HS-27A (cell line): ENCODE results near the gene HSPA12B.
"Not testable (repeated sequence)": the region's sequence is repeated elsewhere in the genome, so short reads cannot be mapped to it uniquely, and the experiment has no call there.

ENCODE experiments used
- DNase-seq: peaks from one replicate; pipeline ENCODE4 v3.0.0-alpha.2; 2012; ENCODE audit warnings: low read depth, missing footprints

The HSPA12B gene

DNA sequence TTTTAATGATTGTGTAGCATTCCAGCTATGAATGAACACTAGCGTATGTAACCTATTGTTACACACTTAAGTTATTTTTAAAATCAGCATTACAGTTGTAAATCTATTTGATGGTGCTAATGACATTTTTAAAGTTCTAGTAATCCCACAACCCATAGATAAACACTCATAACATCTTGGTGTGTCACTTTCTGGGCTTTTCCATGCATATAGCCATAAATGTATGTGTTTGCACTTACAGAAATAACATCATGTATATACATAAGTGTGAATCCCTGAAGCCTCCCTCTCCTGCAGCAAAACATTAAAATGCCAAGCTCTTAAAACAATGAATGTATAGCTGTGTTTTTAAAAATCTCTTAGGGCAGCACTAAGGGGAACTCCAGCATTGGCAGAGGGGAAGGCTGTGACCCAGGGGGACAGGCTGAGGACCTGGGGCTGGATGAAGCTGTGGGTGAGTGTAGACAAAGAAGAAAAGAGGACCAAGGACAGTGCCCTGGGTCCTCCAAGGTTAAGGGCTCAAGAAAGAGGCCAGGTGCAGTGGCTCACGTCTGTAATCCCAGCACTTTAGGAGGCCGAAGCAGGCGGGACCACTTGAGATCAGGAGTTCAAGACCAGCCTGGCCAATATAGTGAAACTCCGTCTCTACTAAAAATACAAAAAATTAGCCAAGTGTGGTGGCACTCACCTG, 55.0 kb downstream of the HSPA12B start:
- DNase-seq = no peak

DNA sequence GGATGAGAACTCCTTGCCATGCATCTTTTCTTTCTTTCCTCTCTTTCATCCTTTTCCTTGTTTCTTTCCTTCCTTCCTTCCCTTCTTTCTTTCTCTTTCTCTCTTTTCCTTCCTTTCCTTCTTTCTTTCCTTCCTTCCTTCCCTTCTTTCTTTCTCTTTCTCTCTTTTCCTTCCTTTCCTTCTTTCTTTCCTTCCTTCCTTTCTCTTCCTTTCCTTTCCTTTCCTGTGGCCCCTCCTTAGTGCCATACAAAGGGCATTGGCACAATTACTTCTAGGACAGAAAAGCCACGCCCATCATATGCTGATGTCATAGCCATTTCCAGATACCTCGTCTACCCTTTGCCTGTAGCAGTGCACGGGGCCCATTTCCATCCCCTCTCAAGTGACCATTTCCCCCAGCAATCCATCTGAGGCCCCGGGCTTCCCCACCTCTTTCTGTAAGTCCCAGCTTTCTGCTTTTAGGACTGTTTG, 56.2 kb downstream of the HSPA12B start:
- DNase-seq = no peak

DNA sequence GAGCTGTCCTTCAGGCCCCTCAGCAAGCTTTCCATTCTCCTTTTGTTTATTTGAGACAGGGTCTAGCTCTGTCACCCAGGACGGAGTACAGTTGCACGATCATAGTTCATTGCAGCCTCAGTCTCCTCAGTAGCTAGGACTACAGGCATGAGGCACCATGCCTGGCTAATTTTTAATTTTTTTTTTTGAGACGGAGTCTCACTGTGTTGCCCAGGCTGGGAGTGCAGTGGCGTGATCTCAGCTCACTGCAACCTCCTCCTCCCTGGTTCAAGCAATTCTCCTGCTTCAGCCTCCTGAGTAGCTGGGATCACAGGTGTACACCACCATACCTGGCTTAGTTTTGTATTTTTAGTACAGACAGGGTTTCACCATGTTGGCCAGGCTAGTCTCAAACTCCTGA, 56.7 kb downstream of the HSPA12B start:
- not testable (repeated sequence) for DNase-seq

DNA sequence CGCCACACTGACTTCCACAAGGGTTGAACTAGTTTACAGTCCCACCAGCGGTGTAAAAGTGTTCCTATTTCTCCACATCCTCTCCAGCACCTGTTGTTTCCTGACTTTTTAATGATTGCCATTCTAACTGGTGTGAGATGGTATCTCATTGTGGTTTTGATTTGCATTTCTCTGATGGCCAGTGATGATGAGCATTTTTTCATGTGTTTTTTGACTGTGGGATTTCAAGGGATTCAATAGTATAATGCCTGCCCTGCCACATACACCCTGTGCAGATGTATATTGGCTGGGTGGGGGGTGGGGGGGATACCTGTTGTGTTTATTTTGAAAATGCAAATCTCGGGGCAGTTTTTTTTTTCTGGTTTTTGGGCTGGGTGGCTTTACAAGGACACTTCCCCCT, 61.7 kb downstream of the HSPA12B start:
- DNase-seq = not testable (repeated sequence)

DNA sequence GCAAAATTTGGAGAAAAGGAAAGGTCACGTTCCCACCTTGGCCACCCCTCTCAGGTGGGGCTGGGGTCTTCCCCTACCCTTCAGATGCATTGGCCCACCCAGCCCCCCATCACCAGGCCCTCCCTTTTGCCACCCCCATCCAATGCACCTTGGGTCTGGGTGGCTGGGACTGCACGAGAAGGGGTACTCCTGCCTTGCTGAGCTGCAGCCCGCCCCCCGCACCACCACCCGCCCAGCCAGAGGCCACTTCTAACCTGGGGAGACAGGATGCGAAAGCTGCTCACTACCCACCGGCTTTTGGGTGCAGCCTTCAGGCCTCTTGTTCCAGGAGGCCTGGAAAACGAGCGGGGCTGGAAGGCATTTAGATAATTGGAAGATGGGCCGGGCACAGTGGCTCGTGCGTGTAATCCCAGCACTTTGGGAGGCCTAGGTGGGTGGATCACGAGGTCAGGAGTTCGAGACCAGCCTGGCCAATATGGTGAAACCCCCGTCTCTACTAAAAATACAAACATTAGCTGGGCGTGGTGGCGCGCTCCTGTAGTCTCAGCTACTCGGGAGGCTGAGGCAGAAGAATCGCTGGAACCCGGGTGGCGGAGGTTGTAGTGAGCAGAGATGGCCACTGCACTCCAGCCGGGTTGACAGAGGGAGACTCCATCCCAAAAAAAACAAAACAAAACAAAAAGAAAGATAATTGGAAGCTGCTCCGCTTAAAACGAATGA, 62.4 kb downstream of the HSPA12B start:
- DNase-seq = no peak

DNA sequence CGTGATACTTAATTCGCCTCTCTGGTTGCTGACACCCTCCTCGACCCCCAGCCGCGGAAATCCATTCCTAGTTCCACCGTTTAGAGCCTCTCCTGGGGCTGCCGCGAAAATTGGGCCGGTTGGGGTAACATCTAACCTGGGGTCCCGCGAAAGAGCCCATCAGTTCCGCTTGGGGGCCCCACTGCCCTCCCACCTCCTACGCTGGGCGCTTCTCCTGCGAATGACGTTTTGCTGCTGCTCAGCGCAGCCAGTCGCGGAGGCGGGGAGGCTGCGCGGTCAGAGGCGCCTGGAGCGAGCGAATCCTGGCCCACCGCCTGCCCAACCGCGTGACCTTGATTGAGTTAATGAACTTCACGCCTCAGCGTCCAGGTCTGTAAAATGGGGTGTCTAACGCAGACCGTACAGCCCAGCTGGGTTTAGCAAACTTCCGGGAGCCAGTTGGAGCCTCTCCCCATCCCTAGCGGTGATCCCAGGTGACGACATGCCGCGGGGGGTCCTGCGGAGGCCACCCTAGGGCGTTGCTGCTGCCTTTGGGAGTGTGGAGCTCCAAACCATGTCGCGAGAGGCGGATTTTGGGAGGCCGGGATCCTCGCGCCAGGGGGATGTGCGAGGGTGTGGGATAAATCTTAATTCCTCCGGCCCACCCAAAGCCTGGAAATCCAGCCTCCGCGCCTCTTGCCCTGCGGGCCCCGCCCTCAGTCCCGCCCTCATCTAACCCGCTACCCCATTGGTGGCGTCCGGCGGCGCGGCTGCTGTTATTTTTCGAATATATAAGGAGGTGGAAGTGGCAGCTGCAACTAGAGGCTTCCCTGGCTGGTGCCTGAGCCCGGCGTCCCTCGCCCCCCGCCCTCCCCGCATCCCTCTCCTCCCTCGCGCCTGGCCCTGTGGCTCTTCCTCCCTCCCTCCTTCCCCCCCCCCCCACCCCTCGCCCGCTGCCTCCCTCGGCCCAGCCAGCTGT, 63.3 kb downstream of the HSPA12B start, which contains the start of gene CDC25B:
TSS of gene CDC25B (plus strand) at position 800 of the 958 bp plus-strand sequence. CDS start 222 bp downstream, outside the sequence.
- peak; percentile 88 for DNase-seq

DNA sequence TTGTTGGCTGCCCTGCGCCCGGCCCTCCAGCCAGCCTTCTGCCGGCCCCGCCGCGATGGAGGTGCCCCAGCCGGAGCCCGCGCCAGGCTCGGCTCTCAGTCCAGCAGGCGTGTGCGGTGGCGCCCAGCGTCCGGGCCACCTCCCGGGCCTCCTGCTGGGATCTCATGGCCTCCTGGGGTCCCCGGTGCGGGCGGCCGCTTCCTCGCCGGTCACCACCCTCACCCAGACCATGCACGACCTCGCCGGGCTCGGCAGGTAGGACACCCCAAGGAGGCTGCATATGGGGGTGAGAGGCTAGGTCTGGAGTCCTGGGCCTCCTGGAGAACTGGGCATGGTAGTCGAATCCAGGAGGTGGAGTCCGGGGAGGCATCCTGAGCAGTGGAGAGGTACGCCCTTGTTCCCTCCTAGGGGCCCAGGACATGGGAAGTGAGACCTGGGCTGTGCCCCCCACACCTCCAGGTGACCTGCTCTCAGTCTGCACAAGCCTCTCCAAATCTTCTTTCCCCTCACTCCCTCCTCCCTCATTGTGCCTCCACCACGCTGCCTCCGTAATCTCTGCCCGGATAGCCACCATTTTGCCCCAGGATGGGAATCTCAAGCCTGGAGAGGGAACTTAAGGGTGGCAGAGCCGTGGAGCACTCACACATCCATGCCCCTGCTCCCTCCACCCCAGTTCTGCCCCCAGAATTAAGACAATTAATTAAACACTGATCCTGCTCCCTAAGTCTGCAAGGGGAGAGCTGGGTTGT, 64.2 kb downstream of the HSPA12B start:
- no peak for DNase-seq

DNA sequence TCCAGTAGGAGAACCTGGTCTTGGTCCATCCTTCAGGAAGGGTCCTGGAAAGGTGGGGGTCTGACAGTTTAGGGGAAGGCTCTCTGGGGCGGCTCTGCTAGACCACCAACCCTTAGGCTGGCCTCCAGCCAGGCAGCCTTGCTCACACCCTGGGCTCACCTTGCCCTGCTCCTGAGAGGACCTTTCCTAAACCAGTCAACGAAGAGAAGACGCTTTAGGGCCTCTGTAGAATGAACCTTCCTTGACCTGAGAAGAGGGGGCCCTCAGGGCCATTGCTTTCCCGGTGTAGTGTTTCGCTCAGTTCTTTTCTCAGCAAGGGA, 64.7 kb downstream of the HSPA12B start:
- no peak for DNase-seq

DNA sequence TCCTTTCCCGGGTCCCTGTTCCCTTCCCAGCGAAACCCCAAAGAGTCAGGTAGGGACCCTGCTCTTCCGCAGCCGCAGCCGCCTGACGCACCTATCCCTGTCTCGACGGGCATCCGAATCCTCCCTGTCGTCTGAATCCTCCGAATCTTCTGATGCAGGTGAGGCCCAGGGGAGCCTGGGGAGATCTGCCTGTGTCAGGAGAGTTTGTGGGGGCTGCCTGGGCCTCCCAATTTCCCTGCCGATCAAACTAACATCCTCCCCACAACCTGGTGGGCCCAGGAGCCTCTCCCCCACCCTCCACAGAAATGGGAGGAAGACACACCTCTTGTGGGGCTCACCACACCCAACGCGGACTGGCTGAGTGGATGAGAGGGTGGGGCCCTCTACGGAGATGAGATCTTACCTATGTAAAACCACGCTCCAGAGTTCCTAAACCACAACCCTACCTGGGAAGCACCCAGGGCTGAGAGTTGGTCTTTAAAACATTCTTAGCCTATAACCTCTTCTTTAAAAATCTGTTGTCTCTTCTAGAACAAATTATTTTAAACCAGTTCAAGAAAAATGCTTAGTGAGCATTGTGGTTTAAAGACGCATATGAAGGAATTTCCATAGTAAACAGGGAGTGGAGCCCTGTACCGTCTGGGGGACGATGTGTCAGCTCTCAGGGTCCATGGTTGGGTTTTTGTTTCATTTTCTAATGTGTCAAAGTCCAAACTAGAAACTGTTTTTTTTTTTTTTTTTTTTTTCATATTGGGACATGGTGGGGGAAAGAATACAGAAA, 65.3 kb downstream of the HSPA12B start:
- no peak for DNase-seq

DNA sequence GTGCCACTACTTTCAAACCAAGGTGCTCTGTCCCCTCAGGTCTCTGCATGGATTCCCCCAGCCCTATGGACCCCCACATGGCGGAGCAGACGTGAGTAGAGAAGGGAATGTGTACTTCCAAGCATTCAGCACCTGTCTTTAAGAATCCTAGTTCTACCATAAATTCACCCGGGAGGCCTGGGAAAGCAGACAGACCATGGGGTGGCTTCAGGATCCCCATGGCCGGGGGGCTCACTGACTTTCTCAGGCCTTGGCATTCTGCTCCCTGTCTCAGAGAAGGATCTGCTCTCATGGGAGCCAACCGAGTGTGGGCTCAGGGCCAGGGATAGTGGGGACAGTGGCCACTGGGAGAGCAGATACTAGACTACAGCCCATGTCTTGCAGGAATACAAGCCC, 65.9 kb downstream of the HSPA12B start:
- DNase-seq = no peak

DNA sequence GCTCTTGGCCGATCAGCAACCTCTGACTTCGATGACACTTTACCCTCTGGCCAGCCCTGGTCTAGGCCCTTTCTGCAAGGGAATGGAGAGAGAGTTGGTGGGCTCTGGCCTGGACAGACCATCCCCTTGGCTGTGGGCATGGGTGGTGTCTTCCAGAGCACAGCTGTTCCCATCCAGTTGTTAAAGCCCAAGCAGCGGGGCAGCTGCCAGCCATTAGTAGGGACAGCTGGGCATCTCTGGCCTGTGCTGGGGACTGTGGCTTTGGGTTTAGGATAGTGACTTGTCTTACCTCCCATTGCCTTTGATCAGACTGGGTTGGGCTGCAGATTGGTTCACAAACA, 66.4 kb downstream of the HSPA12B start:
- no peak for DNase-seq

DNA sequence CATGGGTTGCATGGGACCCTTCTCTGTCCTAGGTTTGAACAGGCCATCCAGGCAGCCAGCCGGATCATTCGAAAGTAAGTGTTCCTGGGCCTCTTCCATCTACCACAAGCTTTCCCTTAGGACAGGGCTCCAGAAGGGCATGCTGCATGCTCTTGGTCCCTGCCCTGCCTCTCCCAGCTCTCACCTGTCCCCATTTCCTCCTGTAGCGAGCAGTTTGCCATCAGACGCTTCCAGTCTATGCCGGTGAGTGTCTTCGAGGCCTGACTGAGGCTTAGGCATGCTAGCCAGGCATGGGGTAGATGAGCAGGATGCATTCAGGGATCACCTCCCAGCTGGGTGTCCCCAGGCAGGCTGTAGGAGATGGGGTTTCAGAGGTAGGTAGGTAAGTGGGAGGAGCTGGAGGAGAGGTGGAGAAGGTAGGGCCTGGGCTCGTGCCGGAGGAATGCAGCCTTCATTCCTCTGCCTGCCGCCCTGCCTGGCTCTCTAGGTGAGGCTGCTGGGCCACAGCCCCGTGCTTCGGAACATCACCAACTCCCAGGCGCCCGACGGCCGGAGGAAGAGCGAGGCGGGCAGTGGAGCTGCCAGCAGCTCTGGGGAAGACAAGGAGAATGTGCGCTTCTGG, 67.9 kb downstream of the HSPA12B start:
- DNase-seq = no peak

DNA sequence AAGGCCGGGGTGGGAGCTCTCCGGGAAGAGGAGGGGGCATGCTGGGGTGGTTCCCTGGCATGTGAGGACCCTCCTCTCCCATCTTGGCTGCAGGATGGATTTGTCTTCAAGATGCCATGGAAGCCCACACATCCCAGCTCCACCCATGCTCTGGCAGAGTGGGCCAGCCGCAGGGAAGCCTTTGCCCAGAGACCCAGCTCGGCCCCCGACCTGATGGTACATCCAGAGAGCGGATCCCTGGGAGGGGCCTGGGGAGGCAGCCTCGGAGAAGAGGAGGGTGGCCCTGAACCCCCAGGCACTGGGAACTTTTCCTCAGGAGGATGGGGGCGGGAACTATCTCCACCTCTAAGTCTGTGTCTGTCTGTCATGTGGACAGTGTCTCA, 68.4 kb downstream of the HSPA12B start:
- DNase-seq = no peak

DNA sequence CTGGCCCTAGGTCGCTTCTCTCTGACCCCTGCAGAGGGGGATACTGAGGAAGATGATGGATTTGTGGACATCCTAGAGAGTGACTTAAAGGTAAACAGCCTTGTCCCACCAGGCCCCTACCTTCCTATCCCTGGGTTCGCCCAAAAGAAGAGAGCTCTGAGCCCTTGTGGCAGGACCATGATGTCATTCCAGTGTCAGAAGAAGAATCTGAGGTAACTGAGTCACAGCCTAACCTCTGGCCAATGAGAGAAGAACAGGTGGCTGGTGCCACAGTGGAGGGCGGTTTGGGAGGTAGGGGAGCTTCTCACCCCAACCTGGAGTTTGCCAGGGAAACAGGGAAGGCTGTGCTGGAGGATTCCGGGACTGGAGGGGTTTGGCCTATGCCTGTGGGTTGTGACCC, 68.8 kb downstream of the HSPA12B start:
- DNase-seq = no peak

DNA sequence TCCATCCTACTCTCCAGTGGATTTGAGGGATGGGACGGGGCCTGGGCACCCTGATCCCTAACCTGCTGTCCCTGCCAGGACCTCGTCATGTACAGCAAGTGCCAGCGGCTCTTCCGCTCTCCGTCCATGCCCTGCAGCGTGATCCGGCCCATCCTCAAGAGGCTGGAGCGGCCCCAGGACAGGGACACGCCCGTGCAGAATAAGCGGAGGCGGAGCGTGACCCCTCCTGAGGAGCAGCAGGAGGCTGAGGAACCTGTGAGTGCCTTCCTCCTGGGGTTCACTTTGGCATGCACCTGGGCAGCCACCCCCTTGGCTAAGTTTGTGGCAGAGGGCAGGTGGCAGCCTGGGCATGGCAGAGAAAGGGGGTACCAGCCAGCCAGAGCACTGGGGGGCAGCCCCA, 69.4 kb downstream of the HSPA12B start:
- DNase-seq = no peak
